ENCODE data around the gene P2RX2.
A peak's percentile ranks its signal among the peaks of the same experiment; 100 is the strongest.

The P2RX2 gene

GRCh38 chr12:132651444-132652100 is 33.0 kb downstream of the P2RX2 start:
- DNase-seq (ENCODE audit: low read depth, low spot score): no peak
- no peak overlapping the region for H3K4me3 ChIP-seq (ENCODE audit: low read length)

- no peak overlapping the region for H3K4me3 ChIP-seq (ENCODE audit: low read length)
- DNase-seq (ENCODE audit: low read depth, low spot score): no peak
Observed at GRCh38 chr12:132653567-132654290, 35.2 kb downstream of the P2RX2 start.

GRCh38 chr12:132657004-132657727 is 38.6 kb downstream of the P2RX2 start:
- H3K4me3 ChIP-seq (ENCODE audit: low read length): no peak overlapping the region
- DNase-seq (ENCODE audit: low read depth, low spot score): no peak

GRCh38 chr12:132658149-132658894 is 39.7 kb downstream of the P2RX2 start:
- peak; percentile 51 for DNase-seq (ENCODE audit: low read depth, low spot score)
- H3K4me3 ChIP-seq (ENCODE audit: low read length): no peak overlapping the region

- H3K4me3 ChIP-seq (ENCODE audit: low read length): no peak overlapping the region
Observed at GRCh38 chr12:132659146-132659545, 40.6 kb downstream of the P2RX2 start.

GRCh38 chr12:132660052-132660451 is 41.5 kb downstream of the P2RX2 start:
- no peak overlapping the region for H3K4me3 ChIP-seq (ENCODE audit: low read length)
- peak; percentile 80 for DNase-seq (ENCODE audit: low read depth, low spot score)

More at GRCh38 chr12:132659146-132659545, 40.6 kb downstream of the P2RX2 start:
- DNase-seq (ENCODE audit: low read depth, low spot score): no peak

- peak; percentile 77 for DNase-seq (ENCODE audit: low read depth, low spot score)
Observed at GRCh38 chr12:132660996-132661395, 42.4 kb downstream of the P2RX2 start.

GRCh38 chr12:132661972-132662371 is 43.4 kb downstream of the P2RX2 start:
- H3K4me3 ChIP-seq (ENCODE audit: low read length): no peak overlapping the region
- DNase-seq (ENCODE audit: low read depth, low spot score): no peak

More at GRCh38 chr12:132660996-132661395, 42.4 kb downstream of the P2RX2 start:
- no peak overlapping the region for H3K4me3 ChIP-seq (ENCODE audit: low read length)

- DNase-seq (ENCODE audit: low read depth, low spot score): peak; percentile 86
Observed at GRCh38 chr12:132662901-132663755, 44.6 kb downstream of the P2RX2 start.

GRCh38 chr12:132664206-132665148 is 45.9 kb downstream of the P2RX2 start:
- no peak for DNase-seq (ENCODE audit: low read depth, low spot score)
- no peak overlapping the region for H3K4me3 ChIP-seq (ENCODE audit: low read length)

More at GRCh38 chr12:132662901-132663755, 44.6 kb downstream of the P2RX2 start:
- peak overlapping the region; percentile 35 for H3K4me3 ChIP-seq (ENCODE audit: low read length)

GRCh38 chr12:132665149-132665491 is 46.5 kb downstream of the P2RX2 start:
- H3K4me3 ChIP-seq (ENCODE audit: low read length): no peak overlapping the region
- DNase-seq (ENCODE audit: low read depth, low spot score): no peak

- no peak for DNase-seq (ENCODE audit: low read depth, low spot score)
- H3K4me3 ChIP-seq (ENCODE audit: low read length): no peak overlapping the region
Observed at GRCh38 chr12:132665794-132666193, 47.2 kb downstream of the P2RX2 start.

- DNase-seq (ENCODE audit: low read depth, low spot score): no peak
- H3K4me3 ChIP-seq (ENCODE audit: low read length): no peak overlapping the region
Observed at GRCh38 chr12:132668191-132669088, 49.9 kb downstream of the P2RX2 start.

GRCh38 chr12:132669166-132669879 is 50.7 kb downstream of the P2RX2 start:
- H3K4me3 ChIP-seq (ENCODE audit: low read length): no peak overlapping the region
- DNase-seq (ENCODE audit: low read depth, low spot score): no peak
